Breast epithelium (tissue), 4 donors: ENCODE data around the gene PLA2G15. TPM values are rescaled to one million over a fixed set of nuclear protein-coding genes. Genes with fewer than 3 reads are reported as not detected.
A peak's percentile ranks its signal among the peaks of the same experiment; 100 is the strongest.

Experiments used
- DNase-seq, 2 donors: peaks; one replicate each; pipeline ENCODE4 v3.0.0-alpha.2; 2019; ENCODE audit warnings: low spot score in 2 of 2
- H3K27ac ChIP-seq, 2 donors: fragments of 200-600 bp; sonication (generic) in 1 of 2; one replicate each; pipeline ENCODE4 v1.5.1; 2016 to 2019; ENCODE audit warnings: mild to moderate bottlenecking in 1 of 2
- H3K27me3 ChIP-seq, 2 donors: fragments of 200-600 bp; sonication (generic) in 1 of 2; one replicate each; pipeline versions ENCODE4 v1.5.1 to v1.6.0; 2017 to 2019; ENCODE audit warnings: control low read depth in 1 of 2, mild to moderate bottlenecking in 1 of 2
- H3K36me3 ChIP-seq: fragments of 200-600 bp; one replicate; pipeline ENCODE4 v1.5.1; 2019
- H3K4me1 ChIP-seq, 2 donors: fragments of 200-600 bp; sonication (generic); one replicate each; pipeline ENCODE4 v1.5.1; 2016 to 2019; ENCODE audit warnings: control low read depth in 1 of 2
- H3K4me3 ChIP-seq, 3 donors: fragments of 200-600 bp; sonication (generic); 1 replicate in 2 of 3; 2 replicates in 1 of 3; pipeline ENCODE4 v1.5.1; 2016 to 2019; ENCODE audit warnings: mild to moderate bottlenecking in 3 of 3, moderate library complexity in 2 of 3
- H3K9me3 ChIP-seq, 2 donors: fragments of 200-600 bp; sonication (generic) in 1 of 2; one replicate each; pipeline ENCODE4 v1.5.1; 2016 to 2019; ENCODE audit warnings: control low read depth in 1 of 2
- CTCF ChIP-seq, 3 donors: fragments of 450-650 bp; IDR thresholded peaks; one replicate each; pipeline ENCODE4 v1.5.1; 2016 to 2017; ENCODE audit warnings: antibody characterized with exemption in 3 of 3, mild to moderate bottlenecking in 3 of 3, moderate library complexity in 3 of 3
- POLR2A ChIP-seq: fragments of 450-650 bp; IDR thresholded peaks from one replicate; pipeline ENCODE4 v1.6.1; 2016; ENCODE audit warnings: antibody characterized with exemption, mild to moderate bottlenecking, moderate library complexity
- POLR2AphosphoS5 ChIP-seq, 3 donors: sonication (generic); formaldehyde crosslinking; IDR thresholded peaks; one replicate each; pipeline ENCODE4 v1.6.1; 2017; ENCODE audit warnings: antibody characterized with exemption in 3 of 3
- intact Hi-C: fragments of 100-400 bp; cut with DNase I; formaldehyde crosslinking; loops from one replicate; pipeline ENCODE4 v1.15.1; 2023; ENCODE audit warnings: low total_unique reads
- total RNA-seq, 3 donors: library from RNA; depleted of rRNA; stranded (reverse); fragments of >200 nt; gene quantifications; one replicate each; pipeline ENCODE4 v1.1.0, GENCODE V29; 2016

The PLA2G15 gene
- total RNA-seq, 3 donors from 2014 or later: 15.4 to 34.7 (median 19.8) TPM

- Histone ChIP-seq H3K36me3 (peaks cover 4% of the 10 kb centered on the region), H3K9me3 (no peaks in the 10 kb centered on the region), H3K4me3 (no peak overlapping the region), H3K4me1 (no peaks in the 10 kb centered on the region), H3K27ac (no peak overlapping the region), H3K27me3 (no peaks in the 10 kb centered on the region)
- intact Hi-C loops: no loop called here
- TF ChIP-seq POLR2AphosphoS5 (IDR thresholded peaks at IDR 0.05) (no peak), POLR2A (no peak), CTCF (IDR thresholded peaks at IDR 0.05) (no peak)
- DNase-seq: no peak
Observed at GRCh38 chr16:68300734-68301459, 55.7 kb downstream of the PLA2G15 start.

GRCh38 chr16:68306633-68307032, 61.5 kb downstream of the PLA2G15 start:
- intact Hi-C loops: no loop called here
- H3K9me3 ChIP-seq: no peaks in the 10 kb centered on the region
- H3K27ac ChIP-seq: no peak overlapping the region
- TF ChIP-seq POLR2A (no peak), POLR2AphosphoS5 (IDR thresholded peaks at IDR 0.05) (no peak), CTCF (IDR thresholded peaks at IDR 0.05) (no peak)
- H3K27me3 ChIP-seq: no peaks in the 10 kb centered on the region
- DNase-seq: no peak
- H3K36me3 ChIP-seq: no peaks in the 10 kb centered on the region
- no peak overlapping the region for H3K4me3 ChIP-seq
- peaks cover 0 to 12% of the 10 kb centered on the region in 2 donors for H3K4me1 ChIP-seq

- no peak for DNase-seq
- peaks cover 0 to 12% of the 10 kb centered on the region in 2 donors for H3K4me1 ChIP-seq
Observed at GRCh38 chr16:68309799-68310198, 64.6 kb downstream of the PLA2G15 start.

GRCh38 chr16:68310437-68310773, 65.2 kb downstream of the PLA2G15 start:
- Histone ChIP-seq H3K4me1 (peaks cover 0 to 12% of the 10 kb centered on the region in 2 donors), H3K27ac (peak overlapping the region; percentile 84 to 85), H3K27me3 (no peaks in the 10 kb centered on the region), H3K4me3 (peak overlapping the region; percentile 78 to 99 (median 84)), H3K9me3 (no peaks in the 10 kb centered on the region), H3K36me3 (no peaks in the 10 kb centered on the region)
- no peak for TF ChIP-seq CTCF (IDR thresholded peaks at IDR 0.05)
- no peak for DNase-seq
- intact Hi-C loops: no loop called here

More at GRCh38 chr16:68309799-68310198, 64.6 kb downstream of the PLA2G15 start:
- Histone ChIP-seq H3K9me3 (no peaks in the 10 kb centered on the region), H3K36me3 (no peaks in the 10 kb centered on the region), H3K27ac (no peak overlapping the region), H3K27me3 (no peaks in the 10 kb centered on the region), H3K4me3 (peak overlapping the region; percentile 78 to 99 (median 84))
- no peak for TF ChIP-seq POLR2A
- intact Hi-C loops: no loop called here

Other genes starting within 250 kb of the PLA2G15 start
- 1 to 10 TPM; 1.3 to 7.7 (median 2.5) TPM for gene DPEP2, start 245.9 kb upstream of the PLA2G15 start, total RNA-seq
- gene DPEP2NB, start 229.5 kb upstream of the PLA2G15 start, total RNA-seq: not detected
- 1 to 10 TPM; 7.2 to 7.5 (median 7.5) TPM for gene DDX28, start 222.1 kb upstream of the PLA2G15 start, total RNA-seq
- gene DUS2, start 222.1 kb upstream of the PLA2G15 start, total RNA-seq: 10 to 100 TPM in 1 of 3 donors, 1 to 10 TPM in 2; 6.9 to 10.5 (median 7.7) TPM
- gene NFATC3, start 160.0 kb upstream of the PLA2G15 start, total RNA-seq: 10 to 100 TPM; 52.0 to 64.2 (median 60.6) TPM
- 10 to 100 TPM in 2 of 3 donors, under 1 TPM in 1; 0.80 to 58.0 (median 26.5) TPM for gene ESRP2, start 9.2 kb upstream of the PLA2G15 start, total RNA-seq
- gene SLC7A6, start 19.2 kb downstream of the PLA2G15 start, total RNA-seq: 100 to 1,000 TPM in 1 of 3 donors, 10 to 100 TPM in 2; 43.2 to 284 (median 65.2) TPM
- 10 to 100 TPM; 16.4 to 18.6 (median 16.5) TPM for gene SLC7A6OS, start 65.6 kb downstream of the PLA2G15 start, total RNA-seq
- gene PRMT7, start 65.6 kb downstream of the PLA2G15 start, total RNA-seq: 10 to 100 TPM; 38.4 to 53.4 (median 41.0) TPM
- 10 to 100 TPM in 1 of 3 donors, 1 to 10 TPM in 1, under 1 TPM in 1; under 0.01 to 15.4 (median 2.9) TPM for gene SMPD3, start 203.1 kb downstream of the PLA2G15 start, total RNA-seq